HEK293T (cell line): Measurements from ENCODE around the gene HSH2D.

Source experiments
- ARNT ChIP-seq: fragments of 450-650 bp; IDR thresholded peaks from 2 replicates; pipeline ENCODE4 v1.6.1; 2017; ENCODE audit warnings: mild to moderate bottlenecking
- BHLHE40 ChIP-seq: fragments of 450-650 bp; IDR thresholded peaks from 2 replicates; pipeline ENCODE4 v1.6.1; 2016; ENCODE audit warnings: mild to moderate bottlenecking, moderate library complexity, borderline replicate concordance
- ELF4 ChIP-seq: fragments of 450-650 bp; IDR thresholded peaks from 2 replicates; pipeline ENCODE4 v1.6.1; 2017; ENCODE audit warnings: antibody characterized with exemption
- FOXA1 ChIP-seq: fragments of 450-650 bp; IDR thresholded peaks from 2 replicates; pipeline ENCODE4 v1.6.1; 2016; ENCODE audit warnings: mild to moderate bottlenecking
- FOXK2 ChIP-seq: fragments of 450-650 bp; IDR thresholded peaks from 2 replicates; pipeline ENCODE4 v1.6.1; 2016; ENCODE audit warnings: mild to moderate bottlenecking
- FOXM1 ChIP-seq: fragments of 450-650 bp; IDR thresholded peaks from 2 replicates; pipeline ENCODE4 v1.6.1; 2017; ENCODE audit warnings: mild to moderate bottlenecking, borderline replicate concordance
- HDGF ChIP-seq: fragments of 450-650 bp; IDR thresholded peaks from 2 replicates; pipeline ENCODE4 v1.6.1; 2017; ENCODE audit warnings: antibody characterized with exemption, borderline replicate concordance
- LEF1 ChIP-seq: fragments of 450-650 bp; IDR thresholded peaks from 2 replicates; pipeline ENCODE4 v1.6.1; 2017; ENCODE audit warnings: mild to moderate bottlenecking, borderline replicate concordance
- NFRKB ChIP-seq: fragments of 450-650 bp; IDR thresholded peaks from 2 replicates; pipeline ENCODE4 v1.6.1; 2016; ENCODE audit warnings: mild to moderate bottlenecking, moderate library complexity
- SP1 ChIP-seq: fragments of 450-650 bp; IDR thresholded peaks from 2 replicates; pipeline ENCODE4 v1.6.1; 2017
- SUZ12 ChIP-seq: fragments of 450-650 bp; IDR thresholded peaks from 2 replicates; pipeline ENCODE4 v1.6.1; 2016; ENCODE audit warnings: mild to moderate bottlenecking
- ZNF384 ChIP-seq: fragments of 450-650 bp; IDR thresholded peaks from 2 replicates; pipeline ENCODE4 v1.6.1; 2016
- TF ChIP-seq, protein P1 (sequence below): fragments of 450-650 bp; IDR thresholded peaks from 2 replicates; pipeline ENCODE4 v1.6.1; 2016

DNA sequence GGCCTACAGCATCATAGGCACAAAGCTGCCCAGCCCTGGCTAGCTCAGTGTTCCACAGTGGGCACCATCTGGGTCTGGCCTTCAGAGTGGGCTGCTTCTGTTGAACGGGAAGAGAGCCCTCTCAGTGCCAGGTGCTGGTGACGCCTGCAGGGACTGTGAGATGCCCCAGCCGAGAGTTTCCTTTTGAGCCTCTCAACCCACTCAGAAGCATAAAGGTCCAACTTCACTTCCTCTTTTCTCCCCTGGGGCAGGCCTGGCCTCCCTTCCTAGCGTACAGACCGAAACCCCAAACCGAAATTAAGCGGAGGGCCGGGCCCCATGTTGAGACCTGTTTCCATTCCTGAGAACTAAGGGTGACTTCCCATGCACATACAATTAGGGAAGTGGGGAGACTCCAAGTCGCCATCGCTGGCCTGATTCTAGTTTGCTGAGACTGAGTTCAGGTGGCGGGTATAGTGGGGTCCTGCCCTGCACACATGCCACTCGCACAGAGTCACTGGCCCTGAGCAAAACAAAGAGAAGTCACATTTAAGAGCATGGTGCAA is 24.9 kb upstream of the HSH2D start:
- TF ChIP-seq FOXK2 (no peak), BHLHE40 (no peak), SUZ12 (no peak), FOXM1 (no peak), SP1 (no peak), ZNF384 (no peak), FOXA1 (no peak), ARNT (no peak), NFRKB (no peak), LEF1 (no peak), ELF4 (no peak), HDGF (no peak)
- TF ChIP-seq, protein P1, sequence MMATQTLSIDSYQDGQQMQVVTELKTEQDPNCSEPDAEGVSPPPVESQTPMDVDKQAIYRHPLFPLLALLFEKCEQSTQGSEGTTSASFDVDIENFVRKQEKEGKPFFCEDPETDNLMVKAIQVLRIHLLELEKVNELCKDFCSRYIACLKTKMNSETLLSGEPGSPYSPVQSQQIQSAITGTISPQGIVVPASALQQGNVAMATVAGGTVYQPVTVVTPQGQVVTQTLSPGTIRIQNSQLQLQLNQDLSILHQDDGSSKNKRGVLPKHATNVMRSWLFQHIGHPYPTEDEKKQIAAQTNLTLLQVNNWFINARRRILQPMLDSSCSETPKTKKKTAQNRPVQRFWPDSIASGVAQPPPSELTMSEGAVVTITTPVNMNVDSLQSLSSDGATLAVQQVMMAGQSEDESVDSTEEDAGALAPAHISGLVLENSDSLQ, result no peak
